K562 (cell line): Measurements from ENCODE around the gene PHACTR2. TPM values are rescaled to one million over a fixed set of nuclear protein-coding genes. Genes with fewer than 3 reads are reported as not detected.

ENCODE experiments used
- ATAC-seq: fragments of 200-7000 bp; cut with Tn5 transposase; 3 replicates; pipeline ENCODE4 v1.9.1; 2020; ENCODE audit warnings: moderate library complexity
- BruUV-seq: library from RNA; stranded (reverse); fragments of 400-500 nt; replicated peaks from 2 replicates; lab custom pipeline; 2021; lab: Mats Ljungman, UMichigan
- CTCF ChIA-PET: fragments of 300-600 bp; formaldehyde crosslinking; extraction: SDS; loops from one replicate; lab custom pipeline; 2021; ENCODE audit warnings: low intra/inter-chr PET ratio; lab: Yijun Ruan, JAX
- POLR2A ChIA-PET: fragments of 300-600, 350-650 bp; sonication (Branson Sonifier 250); formaldehyde crosslinking; extraction: SDS; loops from one replicate; lab custom pipeline; 2021; ENCODE audit warnings: antibody characterized with exemption, inconsistent platforms; lab: Yijun Ruan, JAX
- DNase-seq, 4 experiments: peaks; one replicate each; pipeline versions ENCODE4 v3.0.0 to v3.0.0-alpha.2; 2011 to 2018; ENCODE audit warnings: low spot score in 3 of 4, mixed read lengths in 3 of 4; ENCODE audit errors: extremely low read depth in 1 of 4
- FAIRE-seq: peaks from 2 replicates; lab custom pipeline; 2011; peaks lifted over from hg19 to GRCh38; lab: Jason Lieb, UNC
- H2AFZ ChIP-seq: 2 replicates; pipeline ENCODE4 v1.6.0; 2011; ENCODE audit warnings: low read depth, low read length, control low read depth, inconsistent platforms
- H3K27ac ChIP-seq: fragments of 200-600 bp; 3 replicates; pipeline ENCODE4 v1.8.0; 2011; ENCODE audit warnings: low read depth, mild to moderate bottlenecking, control low read depth, inconsistent platforms, low read length, moderate library complexity, mixed read lengths; ENCODE audit errors: extremely low read depth
- H3K27me3 ChIP-seq, 2 experiments: fragments of 300-600 bp in 1 of 2; 2 replicates in 1 of 2; 3 replicates in 1 of 2; pipeline versions ENCODE4 v1.6.0 to v1.8.0; 2011; ENCODE audit warnings: inconsistent platforms in 2 of 2, low read length in 2 of 2, mild to moderate bottlenecking in 1 of 2, mixed read lengths in 1 of 2, moderate library complexity in 1 of 2; ENCODE audit not compliant: control insufficient read depth in 2 of 2, insufficient read depth in 2 of 2
- H3K36me3 ChIP-seq: fragments of 300-600 bp; 3 replicates; pipeline ENCODE4 v1.8.0; 2011; ENCODE audit warnings: mild to moderate bottlenecking, low read length, inconsistent platforms; ENCODE audit not compliant: control insufficient read depth, insufficient read depth
- H3K4me1 ChIP-seq, 2 experiments: fragments of 200-600 bp in 1 of 2; replicated peaks in 1 of 2; 2 replicates in 1 of 2; 3 replicates in 1 of 2; pipeline versions ENCODE4 v1.5.1 to v1.8.0; 2011; ENCODE audit warnings: inconsistent platforms in 2 of 2, low read length in 2 of 2, mild to moderate bottlenecking in 1 of 2, mixed read lengths in 1 of 2, moderate library complexity in 1 of 2; ENCODE audit not compliant: control insufficient read depth in 2 of 2, insufficient read depth in 2 of 2
- H3K4me2 ChIP-seq: 2 replicates; pipeline ENCODE4 v1.6.1; 2011; ENCODE audit warnings: low read length, control low read depth, inconsistent platforms, mixed read lengths; ENCODE audit not compliant: insufficient read depth
- H3K4me3 ChIP-seq: fragments of 200-600 bp; sonication (generic), shearing (Covaris generic); 2 replicates; pipeline ENCODE4 v1.5.1; 2016; ENCODE audit warnings: control low read depth, inconsistent platforms
- H3K79me2 ChIP-seq: fragments of 200-600 bp; 3 replicates; pipeline ENCODE4 v1.8.0; 2011; ENCODE audit warnings: low read length, inconsistent platforms; ENCODE audit not compliant: control insufficient read depth, insufficient read depth
- H3K9ac ChIP-seq, 2 experiments: 2 replicates each; pipeline versions ENCODE4 v1.6.0 to v1.6.1; 2011; ENCODE audit warnings: low read depth in 2 of 2, low read length in 2 of 2, control low read depth in 1 of 2, inconsistent platforms in 1 of 2, mild to moderate bottlenecking in 1 of 2, mixed read lengths in 1 of 2; ENCODE audit not compliant: insufficient read depth in 1 of 2
- H3K9me1 ChIP-seq: one replicate; pipeline ENCODE4 v1.6.0; 2011; ENCODE audit warnings: inconsistent platforms, mild to moderate bottlenecking, low read length, moderate library complexity; ENCODE audit not compliant: control insufficient read depth, insufficient read depth
- H3K9me3 ChIP-seq: replicated peaks from 2 replicates; pipeline ENCODE4 v1.5.1; 2011; ENCODE audit warnings: low read depth, low read length, inconsistent platforms; ENCODE audit not compliant: control insufficient read depth, insufficient read depth
- H4K20me1 ChIP-seq: replicated peaks from 2 replicates; pipeline ENCODE4 v1.6.1; 2011; ENCODE audit warnings: low read length, inconsistent platforms, mixed read lengths; ENCODE audit not compliant: control insufficient read depth, insufficient read depth
- PHF8 ChIP-seq: fragments of 200-600 bp; sonication (generic); IDR thresholded peaks from 2 replicates; pipeline ENCODE4 v1.6.1; 2012; ENCODE audit warnings: mixed run types, mild to moderate bottlenecking, inconsistent platforms, low read length, moderate library complexity, borderline replicate concordance
- YY1 ChIP-seq, 3 experiments: IDR thresholded peaks; 2 replicates each; pipeline ENCODE4 v1.6.1; 2011; ENCODE audit warnings: low read length in 2 of 3, mild to moderate bottlenecking in 2 of 3, moderate library complexity in 2 of 3, borderline replicate concordance in 1 of 3, control low read depth in 1 of 3, low read depth in 1 of 3; ENCODE audit not compliant: insufficient read depth in 3 of 3, insufficient replicate concordance in 2 of 3, control insufficient read depth in 1 of 3, insufficient read length in 1 of 3; ENCODE audit errors: extremely low read depth in 1 of 3
- WGBS: fragments of 100-300 bp; shearing (Covaris generic); methylation state at CpG from one replicate; pipeline ENCODE4 v1.1.6; 2016; ENCODE audit warnings: low coverage, mixed read lengths; ENCODE audit not compliant: insufficient coverage; ENCODE audit errors: missing lambda C conversion rate; 5-methylcytosine and 5-hydroxymethylcytosine counted together
- in situ Hi-C: fragments of 300-500 bp; cut with MboI; formaldehyde crosslinking; loops from 4 replicates; pipeline ENCODE4 v1.15.0; 2018; ENCODE audit warnings: inconsistent platforms, mixed read lengths
- intact Hi-C: fragments of 100-400 bp; cut with micrococcal nuclease; formaldehyde crosslinking; loops from 2 replicates; pipeline ENCODE4 v1.14.2; 2022
- polyA plus RNA-seq, 8 experiments: library from polyadenylated mRNA; depleted of rRNA in 4 of 8; stranded (reverse) in 5 of 8; unstranded in 3 of 8; fragments of >200 nt; fragmentation: Nextera tagmentation in 2 of 8; fragmentation: Illumina TruSeq in 1 of 8; extraction: Ambion mirVana in 2 of 8; extraction: Trizol in 1 of 8; gene quantifications; 2 replicates each; pipeline versions ENCODE4 v1.2.1 to v1.2.3, GENCODE V29; 2011 to 2014; ENCODE audit warnings: inconsistent platforms in 1 of 8, missing spikeins in 1 of 8
- total RNA-seq, 7 experiments: library from RNA; depleted of rRNA in 6 of 7; stranded (reverse); fragments of >200 nt in 6 of 7; fragmentation: Illumina TruSeq in 2 of 7; extraction: Trizol in 2 of 7; gene quantifications; 2 replicates each; pipeline versions ENCODE4 v1.2.1 to v1.2.3, GENCODE V29; 2011 to 2021; ENCODE audit warnings: low replicate concordance in 1 of 7

PHACTR2 gene
- total and polyA plus RNA-seq, 9 of the 15 experiments (the other 6 are each of a cell fraction or from before 2014, with no cell fraction given): 5.3 to 52.5 (median 22.9) TPM

- no peak for TF ChIP-seq PHF8
- TF ChIP-seq YY1 (IDR thresholded peaks at IDR 0.05; ENCODE audit: borderline replicate concordance in 1 of 3, control insufficient read depth in 1 of 3, extremely low read depth in 1 of 3, insufficient read depth in 3 of 3, insufficient read length in 1 of 3, insufficient replicate concordance in 2 of 3, low read depth in 1 of 3, low read length in 2 of 3): peak in 1 of 3 experiments; percentile 40
- TF ChIP-seq, all 486 proteins: peak for 1
- DNase-seq (no peak), FAIRE-seq (no peak), ATAC-seq (no peak)
- no peaks in the 10 kb centered on the region for H3K9me1 ChIP-seq
- no peaks in the 10 kb centered on the region for H3K79me2 ChIP-seq
- H3K9ac ChIP-seq: no peak overlapping the region
- H2AFZ ChIP-seq: no peak overlapping the region
- H3K4me2 ChIP-seq: no peak overlapping the region
- POLR2A ChIA-PET: interaction anchor here (1.4 kb wide), 1 partner anchor 14 kb away, joined by 4 read pairs; no protein-coding TSS in a partner anchor
- CTCF ChIA-PET: no interaction called here
- H3K4me1 ChIP-seq: peaks cover 0 to 12% of the 10 kb centered on the region in 2 experiments; a peak in 4 of 5 replicates
- H4K20me1 ChIP-seq: no peaks in the 10 kb centered on the region
- no TSS peak for BruUV-seq
- WGBS: 69% methylated on average over 12 of the region's 12 CpGs
- no peaks in the 10 kb centered on the region; the same call in 2 of the 3 replicates for H3K36me3 ChIP-seq
- in situ Hi-C loops (no loop called here), intact Hi-C loops (no loop called here)
- no peak overlapping the region for H3K4me3 ChIP-seq
- no peak overlapping the region for H3K27ac ChIP-seq
- no peaks in the 10 kb centered on the region for H3K27me3 ChIP-seq
- H3K9me3 ChIP-seq: no peaks in the 10 kb centered on the region
These were observed 68.7 kb downstream of the PHACTR2 start for GRCh38 chr6:143746202-143747119.
